SU-DHL-6 (cell line): ENCODE results near the gene CDK14.
A peak's percentile ranks its signal among the peaks of the same experiment; 100 is the strongest.

Experiments used
- H2AFZ ChIP-seq: fragments of 200-600 bp; sonication (generic); 2 replicates; pipeline ENCODE4 v1.6.1; 2014; ENCODE audit warnings: low read depth, mild to moderate bottlenecking, moderate library complexity, mixed read lengths, antibody characterized with exemption, low read length; ENCODE audit not compliant: severe bottlenecking
- H3F3A ChIP-seq: fragments of 200-600 bp; shearing (Covaris generic); 2 replicates; pipeline ENCODE4 v1.6.0; 2016; ENCODE audit warnings: antibody characterized with exemption, mild to moderate bottlenecking; ENCODE audit not compliant: insufficient read depth
- H3K27ac ChIP-seq: fragments of 200-600 bp; sonication (generic); 2 replicates; pipeline ENCODE4 v1.5.1; 2016; ENCODE audit warnings: low read depth, mild to moderate bottlenecking, low read length, moderate library complexity, mixed read lengths
- H3K27me3 ChIP-seq: fragments of 200-600 bp; sonication (generic), shearing (Covaris generic); 2 replicates; pipeline ENCODE4 v1.6.0; 2014; ENCODE audit warnings: mild to moderate bottlenecking, low read length
- H3K36me3 ChIP-seq: fragments of 200-600 bp; sonication (generic); 2 replicates; pipeline ENCODE4 v1.6.1; 2014; ENCODE audit warnings: mild to moderate bottlenecking, low read length, mixed read lengths
- H3K4me2 ChIP-seq: fragments of 300-600, 200-600 bp; shearing (Covaris generic), sonication (generic); 2 replicates; pipeline ENCODE4 v1.6.0; 2014; ENCODE audit warnings: low read length, low read depth, mild to moderate bottlenecking; ENCODE audit not compliant: poor library complexity, severe bottlenecking
- H3K4me3 ChIP-seq: fragments of 200-600 bp; sonication (generic); 2 replicates; pipeline ENCODE4 v1.5.1; 2014; ENCODE audit warnings: antibody characterized with exemption, low read length, mild to moderate bottlenecking, mixed read lengths; ENCODE audit not compliant: insufficient read depth, poor library complexity, severe bottlenecking
- H3K79me2 ChIP-seq: fragments of 200-600 bp; sonication (generic); 2 replicates; pipeline ENCODE4 v1.6.1; 2014; ENCODE audit warnings: mild to moderate bottlenecking, low read length, moderate library complexity; ENCODE audit not compliant: insufficient read depth
- H3K9ac ChIP-seq: fragments of 200-600 bp; sonication (generic); 2 replicates; pipeline ENCODE4 v1.7.0; 2014; ENCODE audit warnings: mild to moderate bottlenecking, low read length
- H3K9me2 ChIP-seq: fragments of 200-600 bp; sonication (generic); replicated peaks from 2 replicates; pipeline ENCODE4 v1.6.1; 2014; ENCODE audit warnings: low read length; ENCODE audit not compliant: insufficient read depth
- H3K9me3 ChIP-seq: fragments of 200-600 bp; sonication (generic); 2 replicates; pipeline ENCODE4 v1.6.1; 2014; ENCODE audit warnings: low read length, mixed read lengths; ENCODE audit not compliant: insufficient read depth
- H4K20me1 ChIP-seq: fragments of 200-600 bp; sonication (generic); 2 replicates; pipeline ENCODE4 v1.6.1; 2014; ENCODE audit warnings: low read depth, mild to moderate bottlenecking, antibody characterized with exemption, low read length, moderate library complexity, mixed read lengths
- EZH2phosphoT487 ChIP-seq: fragments of 200-600 bp; sonication (generic), shearing (Covaris generic); conservative IDR thresholded peaks from 2 replicates; pipeline ENCODE4 v1.6.1; 2018; ENCODE audit warnings: mild to moderate bottlenecking, antibody characterized with exemption, low read length, moderate library complexity, mixed read lengths
- TF ChIP-seq, protein P1 (sequence below): fragments of 200-600 bp; sonication (generic); IDR thresholded peaks from one replicate; pipeline ENCODE4 v1.5.1; 2017; ENCODE audit warnings: antibody characterized with exemption, mild to moderate bottlenecking, low read length, moderate library complexity; ENCODE audit not compliant: insufficient read depth, poor library complexity, severe bottlenecking

The CDK14 gene

DNA sequence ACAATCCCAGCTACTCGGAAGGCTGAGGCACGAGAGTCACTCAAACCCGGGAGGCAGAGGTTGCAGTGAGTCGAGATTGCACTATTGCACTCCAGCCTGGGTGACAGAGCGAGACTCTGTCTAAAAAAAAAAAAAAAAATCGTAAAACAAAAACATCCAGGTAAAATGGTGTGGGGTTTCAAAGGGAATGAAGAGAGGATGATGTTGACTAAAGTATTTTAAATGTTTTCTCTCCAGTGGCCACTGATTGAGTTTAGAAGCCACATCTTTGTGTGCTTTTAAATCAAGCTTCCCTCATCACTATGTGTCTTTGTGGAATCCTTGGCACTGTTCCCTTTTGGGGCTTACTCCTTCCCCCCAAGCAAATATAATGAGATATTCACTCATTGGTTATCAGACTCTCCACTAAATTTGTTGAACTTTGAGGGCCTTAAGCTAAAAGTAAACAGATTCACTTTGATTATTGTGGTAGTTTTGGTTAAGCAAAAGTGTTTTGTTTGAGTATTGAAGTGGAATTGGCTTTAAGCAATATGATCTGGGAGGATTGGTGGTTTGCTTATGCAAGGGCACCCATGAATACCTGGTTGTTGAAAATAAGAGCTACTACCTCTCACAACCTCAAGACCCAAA lies 162.9 kb downstream of the CDK14 start:
- no peak for TF ChIP-seq EZH2phosphoT487
- TF ChIP-seq, protein P1, sequence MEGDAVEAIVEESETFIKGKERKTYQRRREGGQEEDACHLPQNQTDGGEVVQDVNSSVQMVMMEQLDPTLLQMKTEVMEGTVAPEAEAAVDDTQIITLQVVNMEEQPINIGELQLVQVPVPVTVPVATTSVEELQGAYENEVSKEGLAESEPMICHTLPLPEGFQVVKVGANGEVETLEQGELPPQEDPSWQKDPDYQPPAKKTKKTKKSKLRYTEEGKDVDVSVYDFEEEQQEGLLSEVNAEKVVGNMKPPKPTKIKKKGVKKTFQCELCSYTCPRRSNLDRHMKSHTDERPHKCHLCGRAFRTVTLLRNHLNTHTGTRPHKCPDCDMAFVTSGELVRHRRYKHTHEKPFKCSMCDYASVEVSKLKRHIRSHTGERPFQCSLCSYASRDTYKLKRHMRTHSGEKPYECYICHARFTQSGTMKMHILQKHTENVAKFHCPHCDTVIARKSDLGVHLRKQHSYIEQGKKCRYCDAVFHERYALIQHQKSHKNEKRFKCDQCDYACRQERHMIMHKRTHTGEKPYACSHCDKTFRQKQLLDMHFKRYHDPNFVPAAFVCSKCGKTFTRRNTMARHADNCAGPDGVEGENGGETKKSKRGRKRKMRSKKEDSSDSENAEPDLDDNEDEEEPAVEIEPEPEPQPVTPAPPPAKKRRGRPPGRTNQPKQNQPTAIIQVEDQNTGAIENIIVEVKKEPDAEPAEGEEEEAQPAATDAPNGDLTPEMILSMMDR, result no peak
- Histone ChIP-seq H3K9me2 (no peaks in the 10 kb centered on the region), H3F3A (peaks cover 42% of the 10 kb centered on the region), H3K36me3 (peaks cover 10% of the 10 kb centered on the region), H3K9ac (no peak overlapping the region), H3K4me2 (peak overlapping the region; percentile 6), H2AFZ (no peak overlapping the region), H3K4me3 (no peak overlapping the region), H4K20me1 (no peaks in the 10 kb centered on the region), H3K27me3 (no peaks in the 10 kb centered on the region), H3K9me3 (no peaks in the 10 kb centered on the region), H3K27ac (peak overlapping the region; percentile 42), H3K79me2 (peaks cover 99% of the 10 kb centered on the region)

DNA sequence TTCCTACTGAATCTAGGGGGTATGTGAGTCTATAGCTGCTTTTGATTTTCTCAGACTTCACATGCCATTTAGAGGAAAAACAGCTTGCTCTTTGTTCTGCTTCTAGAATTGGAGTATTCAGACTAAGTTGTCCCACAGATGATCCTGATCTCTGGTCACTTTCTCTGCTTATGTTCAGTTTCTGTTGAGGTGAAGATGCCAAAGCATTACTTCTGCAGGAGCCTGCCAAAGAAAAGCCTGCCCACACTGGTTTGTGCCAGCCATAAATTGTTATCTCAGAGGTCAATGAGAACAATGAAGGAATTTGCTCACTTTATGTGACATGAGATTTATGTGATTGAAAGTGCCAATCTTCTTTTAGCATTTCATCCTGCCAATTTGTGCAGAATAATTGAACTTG lies 163.6 kb downstream of the CDK14 start:
- H3K27ac ChIP-seq, result peak overlapping the region; percentile 42
- H4K20me1 ChIP-seq, result no peaks in the 10 kb centered on the region
- H3K9me3 ChIP-seq, result no peaks in the 10 kb centered on the region
- H3K4me3 ChIP-seq, result no peak overlapping the region
- TF ChIP-seq, protein P1, result no peak
- TF ChIP-seq EZH2phosphoT487, result no peak
- peak overlapping the region; percentile 6 for H3K4me2 ChIP-seq
- H3K9ac ChIP-seq, result 0 out of 2 replicates have a peak overlapping the region, but pooled peaks have one; percentile 1
- H2AFZ ChIP-seq, result no peak overlapping the region
- peaks cover 99% of the 10 kb centered on the region for H3K79me2 ChIP-seq
- H3K36me3 ChIP-seq, result peaks cover 11% of the 10 kb centered on the region
- peaks cover 42% of the 10 kb centered on the region for H3F3A ChIP-seq
- no peaks in the 10 kb centered on the region for H3K27me3 ChIP-seq
- no peaks in the 10 kb centered on the region for H3K9me2 ChIP-seq

DNA sequence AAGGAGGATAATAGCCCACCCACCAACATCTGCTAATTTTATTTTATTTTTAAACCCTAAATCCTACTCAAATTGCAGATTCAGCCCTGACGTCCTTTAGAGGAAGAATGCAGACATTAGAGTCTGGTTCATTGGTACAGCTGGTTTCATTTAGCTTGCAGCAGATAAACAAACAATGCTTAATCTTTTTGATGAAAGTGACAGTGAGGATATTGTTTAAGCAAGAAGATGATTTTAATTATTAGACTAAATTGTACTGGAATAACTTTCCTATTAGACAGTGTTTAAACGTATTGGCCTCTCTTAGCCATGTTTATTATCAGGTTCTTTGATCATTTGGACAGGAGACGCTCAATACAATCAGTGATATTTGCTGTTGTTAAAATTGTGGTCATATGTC lies 164.8 kb downstream of the CDK14 start:
- H3K9me3 ChIP-seq, result no peaks in the 10 kb centered on the region
- no peak overlapping the region for H3K27ac ChIP-seq
- H2AFZ ChIP-seq, result no peak overlapping the region
- TF ChIP-seq, protein P1, result no peak
- no peak for TF ChIP-seq EZH2phosphoT487
- H3K9ac ChIP-seq, result no peak overlapping the region
- H3K79me2 ChIP-seq, result peaks cover 99% of the 10 kb centered on the region
- peaks cover 13% of the 10 kb centered on the region for H3K36me3 ChIP-seq
- peaks cover 32% of the 10 kb centered on the region for H3F3A ChIP-seq
- peak overlapping the region; percentile 5 for H3K4me2 ChIP-seq
- H3K9me2 ChIP-seq, result no peaks in the 10 kb centered on the region
- no peaks in the 10 kb centered on the region for H4K20me1 ChIP-seq
- no peak overlapping the region for H3K4me3 ChIP-seq
- no peaks in the 10 kb centered on the region for H3K27me3 ChIP-seq
